GM21723 (cell line): ENCODE measurements around the gene PRKACB.
"Not testable (repeated sequence)": the region's sequence is repeated elsewhere in the genome, so short reads cannot be mapped to it uniquely, and the experiment has no call there.

Source experiments
- ATAC-seq: cut with Tn5 transposase; IDR thresholded peaks from one replicate; pipeline ENCODE4 v1.9.1; 2021; ENCODE audit warnings: mild to moderate bottlenecking, moderate library complexity; ENCODE audit not compliant: unreplicated experiment

The PRKACB gene

GRCh38 chr1:84214115-84214956, 70.3 kb downstream of the PRKACB start:
- no peak for ATAC-seq

GRCh38 chr1:84217239-84217638, 73.2 kb downstream of the PRKACB start:
- no peak for ATAC-seq

- ATAC-seq: no peak
Observed at GRCh38 chr1:84223751-84224432, 79.8 kb downstream of the PRKACB start.

GRCh38 chr1:84224905-84225304, 80.8 kb downstream of the PRKACB start:
- no peak for ATAC-seq

- no peak for ATAC-seq
Observed at GRCh38 chr1:84225646-84226045, 81.6 kb downstream of the PRKACB start.

GRCh38 chr1:84232676-84233075, 88.6 kb downstream of the PRKACB start:
- not testable (repeated sequence) for ATAC-seq

- ATAC-seq: no peak
Observed at GRCh38 chr1:84236256-84236655, 92.2 kb downstream of the PRKACB start.

GRCh38 chr1:84242641-84243040, 98.6 kb downstream of the PRKACB start:
- no peak for ATAC-seq

GRCh38 chr1:84245563-84245962, 101.5 kb downstream of the PRKACB start:
- ATAC-seq: no peak

- ATAC-seq: no peak
Observed at GRCh38 chr1:84246213-84246612, 102.1 kb downstream of the PRKACB start.

- no peak for ATAC-seq
Observed at GRCh38 chr1:84247425-84248220, 103.6 kb downstream of the PRKACB start.

- ATAC-seq: no peak
Observed at GRCh38 chr1:84250668-84251067, 106.6 kb downstream of the PRKACB start.

- ATAC-seq: no peak
Observed at GRCh38 chr1:84253036-84253435, 109.0 kb downstream of the PRKACB start.

- ATAC-seq: no peak
Observed at GRCh38 chr1:84253891-84254290, 109.8 kb downstream of the PRKACB start.

- ATAC-seq: no peak
Observed at GRCh38 chr1:84254703-84255238, 110.7 kb downstream of the PRKACB start.

GRCh38 chr1:84255582-84255981, 111.5 kb downstream of the PRKACB start:
- no peak for ATAC-seq

- ATAC-seq: no peak
Observed at GRCh38 chr1:84257617-84258016, 113.5 kb downstream of the PRKACB start.

- ATAC-seq: no peak
Observed at GRCh38 chr1:84259376-84259775, 115.3 kb downstream of the PRKACB start.

GRCh38 chr1:84259989-84260388, 115.9 kb downstream of the PRKACB start:
- no peak for ATAC-seq

- no peak for ATAC-seq
Observed at GRCh38 chr1:84260852-84261518, 116.9 kb downstream of the PRKACB start.

- no peak for ATAC-seq
Observed at GRCh38 chr1:84264961-84265360, 120.9 kb downstream of the PRKACB start.
